Measurements from ENCODE around the gene KLHDC9.

- TF ChIP-seq CHD2 (IDR thresholded peaks at IDR 0.05; ENCODE audit: low read length) (no peak), PHF8 (conservative IDR thresholded peaks at IDR 0.05; ENCODE audit: low read depth, low read length) (no peak), POLR2A (IDR thresholded peaks at IDR 0.05; ENCODE audit: control extremely low read depth in 1 of 2, low read depth in 2 of 2, low read length in 2 of 2) (no peak), TEAD4 (IDR thresholded peaks at IDR 0.05; ENCODE audit: low read depth, low read length) (no peak)
Measured at GRCh38 chr1:161115132-161115711, 17.1 kb downstream of the KLHDC9 start.
